K562 (cell line): ENCODE results near the gene HTR4. TPM values are rescaled to one million over a fixed set of nuclear protein-coding genes. Genes with fewer than 3 reads are reported as not detected.

Experiments
- DDX20 ChIP-seq: fragments of 450-650 bp; IDR thresholded peaks from 2 replicates; pipeline ENCODE4 v1.6.1; 2016; ENCODE audit warnings: missing genetic modification characterization, low read depth, mild to moderate bottlenecking, missing compliant biosample characterization, moderate library complexity
- ELF4 ChIP-seq: fragments of 450-650 bp; formaldehyde crosslinking; IDR thresholded peaks from 2 replicates; pipeline ENCODE4 v1.4.0; 2022; ENCODE audit warnings: missing genetic modification characterization
- HDAC3 ChIP-seq: fragments of 450-650 bp; IDR thresholded peaks from 2 replicates; pipeline ENCODE4 v1.6.1; 2018; ENCODE audit warnings: borderline replicate concordance, mild to moderate bottlenecking, moderate library complexity; ENCODE audit not compliant: partially characterized antibody
- ILK ChIP-seq: fragments of 450-650 bp; IDR thresholded peaks from 2 replicates; pipeline ENCODE4 v1.6.1; 2016; ENCODE audit warnings: missing genetic modification characterization, low read depth, mild to moderate bottlenecking, missing compliant biosample characterization, moderate library complexity, borderline replicate concordance
- MYBL2 ChIP-seq, 2 experiments: fragments of 450-650 bp in 1 of 2; sonication (generic) in 1 of 2; formaldehyde crosslinking in 1 of 2; IDR thresholded peaks; 2 replicates each; pipeline versions ENCODE4 v1.6.1 to v1.8.1; 2017 to 2022; ENCODE audit warnings: borderline replicate concordance in 1 of 2, inconsistent platforms in 1 of 2, low read depth in 1 of 2, mild to moderate bottlenecking in 1 of 2, missing genetic modification reagents in 1 of 2, moderate library complexity in 1 of 2
- TEAD1 ChIP-seq, 2 experiments: fragments of 450-650 bp in 1 of 2; sonication (generic) in 1 of 2; formaldehyde crosslinking; IDR thresholded peaks; 2 replicates each; pipeline versions ENCODE4 v1.4.0 to v1.8.0; 2020 to 2022; ENCODE audit warnings: mild to moderate bottlenecking in 2 of 2, missing genetic modification reagents in 1 of 2
- TFAM ChIP-seq: fragments of 250-450 bp; sonication (Bioruptor Pico); conservative IDR thresholded peaks from 2 replicates; pipeline ENCODE4 v1.5.0; 2021; ENCODE audit warnings: mild to moderate bottlenecking, moderate library complexity
- TRIM24 ChIP-seq, 2 experiments: fragments of 450-650 bp; IDR thresholded peaks; 2 replicates each; pipeline ENCODE4 v1.6.1; 2016
- TRIM28 ChIP-seq: fragments of 450-650 bp; IDR thresholded peaks from 2 replicates; pipeline ENCODE4 v1.6.1; 2017
- ZNF133 ChIP-seq: fragments of 250-450 bp; sonication (Bioruptor Pico); IDR thresholded peaks from 2 replicates; pipeline ENCODE4 v1.4.0; 2020; ENCODE audit warnings: mild to moderate bottlenecking
- ZNF134 ChIP-seq: fragments of 250-450 bp; sonication (Bioruptor Pico); conservative IDR thresholded peaks from 2 replicates; pipeline ENCODE4 v1.4.0; 2020
- ZNF408 ChIP-seq: fragments of 250-450 bp; sonication (Bioruptor Pico); IDR thresholded peaks from 2 replicates; pipeline ENCODE4 v1.4.0; 2020; ENCODE audit warnings: low read depth, mild to moderate bottlenecking, moderate library complexity
- ZNF707 ChIP-seq: fragments of 250-450 bp; sonication (Bioruptor Pico); conservative IDR thresholded peaks from 2 replicates; pipeline ENCODE4 v1.8.0; 2022; ENCODE audit warnings: inconsistent platforms, mild to moderate bottlenecking, moderate library complexity
- ZZZ3 ChIP-seq: fragments of 450-650 bp; IDR thresholded peaks from 2 replicates; pipeline ENCODE4 v1.6.1; 2016; ENCODE audit warnings: antibody characterized with exemption, mild to moderate bottlenecking, moderate library complexity
- polyA plus RNA-seq, 8 experiments: library from polyadenylated mRNA; depleted of rRNA in 4 of 8; stranded (reverse) in 5 of 8; unstranded in 3 of 8; fragments of >200 nt; fragmentation: Nextera tagmentation in 2 of 8; fragmentation: Illumina TruSeq in 1 of 8; extraction: Ambion mirVana in 2 of 8; extraction: Trizol in 1 of 8; gene quantifications; 2 replicates each; pipeline versions ENCODE4 v1.2.1 to v1.2.3, GENCODE V29; 2011 to 2014; ENCODE audit warnings: inconsistent platforms in 1 of 8, missing spikeins in 1 of 8
- total RNA-seq, 7 experiments: library from RNA; depleted of rRNA in 6 of 7; stranded (reverse); fragments of >200 nt in 6 of 7; fragmentation: Illumina TruSeq in 2 of 7; extraction: Trizol in 2 of 7; gene quantifications; 2 replicates each; pipeline versions ENCODE4 v1.2.1 to v1.2.3, GENCODE V29; 2011 to 2021; ENCODE audit warnings: low replicate concordance in 1 of 7
- TF ChIP-seq, protein P1 (sequence below): sonication (generic); formaldehyde crosslinking; IDR thresholded peaks from 2 replicates; pipeline ENCODE4 v1.8.1; 2023; ENCODE audit warnings: mild to moderate bottlenecking, missing genetic modification reagents

HTR4 gene
- total and polyA plus RNA-seq, 9 of the 15 experiments (the other 6 are each of a cell fraction or from before 2014, with no cell fraction given), result 0.13 TPM; not detected in 8

DNA sequence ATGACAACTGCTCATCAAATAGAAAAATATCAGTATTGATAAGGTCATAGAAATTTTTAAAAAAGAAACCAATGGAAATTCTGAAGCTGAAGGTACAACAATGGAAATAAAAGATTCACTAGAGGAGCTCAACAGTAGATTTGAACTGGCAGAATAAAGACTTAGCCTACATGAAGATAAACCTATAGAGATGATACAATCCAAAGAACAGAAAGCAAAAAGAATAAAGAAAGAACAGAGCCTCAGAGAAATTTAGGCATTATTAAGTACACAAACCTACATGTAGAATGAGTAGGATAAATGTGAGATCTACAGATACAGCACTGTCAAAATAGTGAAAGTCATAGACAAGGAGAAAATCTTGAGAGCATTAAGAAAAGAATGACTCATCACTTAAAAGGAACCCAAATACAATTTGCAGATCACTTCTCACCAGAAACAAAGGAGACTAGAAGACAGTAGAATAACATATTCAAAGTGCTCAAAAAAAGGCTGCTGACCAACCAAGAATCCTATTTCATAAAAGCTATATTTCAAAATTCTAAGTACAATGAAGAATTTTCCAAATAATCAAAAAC, 47.8 kb upstream of the HTR4 start (continued):
- TF ChIP-seq HDAC3, result no peak
- TF ChIP-seq ZZZ3, result no peak
- TF ChIP-seq MYBL2 (IDR thresholded peaks at IDR 0.05; ENCODE audit: low read depth), result no peak
- no peak for TF ChIP-seq MYBL2 (CRISPR knock-in tag; IDR thresholded peaks at IDR 0.05; ENCODE audit: borderline replicate concordance)
- TF ChIP-seq ZNF408 (CRISPR knock-in tag), result no peak
- TF ChIP-seq, protein P1, sequence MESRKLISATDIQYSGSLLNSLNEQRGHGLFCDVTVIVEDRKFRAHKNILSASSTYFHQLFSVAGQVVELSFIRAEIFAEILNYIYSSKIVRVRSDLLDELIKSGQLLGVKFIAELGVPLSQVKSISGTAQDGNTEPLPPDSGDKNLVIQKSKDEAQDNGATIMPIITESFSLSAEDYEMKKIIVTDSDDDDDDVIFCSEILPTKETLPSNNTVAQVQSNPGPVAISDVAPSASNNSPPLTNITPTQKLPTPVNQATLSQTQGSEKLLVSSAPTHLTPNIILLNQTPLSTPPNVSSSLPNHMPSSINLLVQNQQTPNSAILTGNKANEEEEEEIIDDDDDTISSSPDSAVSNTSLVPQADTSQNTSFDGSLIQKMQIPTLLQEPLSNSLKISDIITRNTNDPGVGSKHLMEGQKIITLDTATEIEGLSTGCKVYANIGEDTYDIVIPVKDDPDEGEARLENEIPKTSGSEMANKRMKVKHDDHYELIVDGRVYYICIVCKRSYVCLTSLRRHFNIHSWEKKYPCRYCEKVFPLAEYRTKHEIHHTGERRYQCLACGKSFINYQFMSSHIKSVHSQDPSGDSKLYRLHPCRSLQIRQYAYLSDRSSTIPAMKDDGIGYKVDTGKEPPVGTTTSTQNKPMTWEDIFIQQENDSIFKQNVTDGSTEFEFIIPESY (CRISPR knock-in tag), result no peak
- no peak for TF ChIP-seq ILK (tag)
- no peak for TF ChIP-seq TEAD1 (CRISPR knock-in tag; IDR thresholded peaks at IDR 0.05)
- no peak for TF ChIP-seq ZNF134 (CRISPR knock-in tag)
- no peak for TF ChIP-seq ELF4 (CRISPR knock-in tag)
- TF ChIP-seq ZNF707 (CRISPR knock-in tag), result no peak
- no peak for TF ChIP-seq ZNF133 (CRISPR knock-in tag)
- TF ChIP-seq TRIM28, result 0 out of 2 replicates have a peak, but pooled peaks have one; percentile 63
- TF ChIP-seq TFAM, result no peak
- no peak for TF ChIP-seq DDX20
- peak; percentile 19 to 40; a peak in 1 of 4 replicates for TF ChIP-seq TRIM24 (IDR thresholded peaks at IDR 0.05)
